Ectodermal cell (in vitro differentiated cells): ENCODE measurements around the gene LRRC26.
"Not testable (repeated sequence)": the region's sequence is repeated elsewhere in the genome, so short reads cannot be mapped to it uniquely, and the experiment has no call there.

Source experiments
- H3K27ac ChIP-seq: 2 replicates; pipeline ENCODE4 v1.7.0; 2013; ENCODE audit warnings: mild to moderate bottlenecking, low read depth, low read length; ENCODE audit not compliant: insufficient read depth, poor library complexity, severe bottlenecking
- H3K27me3 ChIP-seq: 2 replicates; pipeline ENCODE4 v1.7.0; 2013; ENCODE audit warnings: mild to moderate bottlenecking, low read length; ENCODE audit not compliant: insufficient read depth, control insufficient read depth, poor library complexity, severe bottlenecking
- H3K36me3 ChIP-seq: one replicate; pipeline ENCODE4 v1.7.0; 2013; ENCODE audit warnings: low read length; ENCODE audit not compliant: control insufficient read depth, insufficient read depth
- H3K4me1 ChIP-seq: one replicate; pipeline ENCODE4 v1.7.0; 2013; ENCODE audit warnings: low read length; ENCODE audit not compliant: control insufficient read depth, insufficient read depth
- H3K4me3 ChIP-seq: 2 replicates; pipeline ENCODE4 v1.7.0; 2013; ENCODE audit warnings: low read depth, low read length, control low read depth; ENCODE audit not compliant: insufficient read depth
- H3K9me3 ChIP-seq: 2 replicates; pipeline ENCODE4 v1.7.0; 2013; ENCODE audit warnings: mild to moderate bottlenecking, low read length, moderate library complexity; ENCODE audit not compliant: control insufficient read depth
- WGBS, 2 experiments: methylation state at CpG; one replicate each; pipeline ENCODE4 v1.1.7; 2013; ENCODE audit warnings: missing lambda C conversion rate in 2 of 2; 5-methylcytosine and 5-hydroxymethylcytosine counted together

Gene LRRC26

GRCh38 chr9:137129456-137130175 lies 40.2 kb downstream of the LRRC26 start:
- no peaks in the 10 kb centered on the region for H3K9me3 ChIP-seq
- H3K27me3 ChIP-seq, result peaks cover 44% of the 10 kb centered on the region
- H3K4me1 ChIP-seq, result peaks cover 8% of the 10 kb centered on the region
- WGBS, 2 experiments, result 0% methylated on average over 86 of the region's 86 CpGs
- H3K4me3 ChIP-seq, result peak overlapping the region; percentile 91
- H3K27ac ChIP-seq, result no peak overlapping the region
- H3K36me3 ChIP-seq, result no peaks in the 10 kb centered on the region

DNA sequence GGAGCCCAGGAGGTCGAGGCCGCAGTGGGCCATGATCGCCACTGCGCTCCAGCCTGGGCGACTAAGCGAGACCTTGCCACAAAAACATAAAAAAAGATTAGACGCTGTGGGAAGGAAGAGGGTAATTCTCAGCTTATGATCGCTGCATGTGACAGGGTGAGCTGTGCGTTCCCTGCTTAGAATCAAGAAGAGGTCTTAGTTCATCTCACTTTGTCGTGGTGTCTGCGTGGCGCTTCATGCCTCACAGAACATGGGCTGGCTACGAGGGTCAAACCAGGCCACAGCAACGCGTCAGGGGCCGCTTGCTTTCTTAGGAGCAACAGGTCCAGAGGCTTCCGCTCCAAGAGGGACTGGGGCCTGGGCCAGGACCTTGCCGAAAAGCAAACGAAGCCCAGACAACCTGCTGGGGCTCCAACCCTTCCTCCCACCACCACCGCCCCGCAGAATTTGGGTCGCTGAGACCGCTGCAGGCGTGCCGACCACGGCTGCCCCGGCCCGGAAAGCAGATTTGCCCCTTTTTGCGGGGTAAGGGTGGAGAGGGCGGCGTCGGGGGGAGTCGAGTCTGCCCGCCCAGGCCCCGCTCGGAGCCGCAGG lies 40.9 kb downstream of the LRRC26 start:
- peak overlapping the region; percentile 91 for H3K4me3 ChIP-seq
- H3K36me3 ChIP-seq, result no peaks in the 10 kb centered on the region
- H3K4me1 ChIP-seq, result peaks cover 8% of the 10 kb centered on the region
- WGBS, 2 experiments, result 24 to 25% methylated on average over 37 of the region's 37 CpGs
- H3K9me3 ChIP-seq, result no peaks in the 10 kb centered on the region
- H3K27me3 ChIP-seq, result peaks cover 37% of the 10 kb centered on the region
- H3K27ac ChIP-seq, result no peak overlapping the region

DNA sequence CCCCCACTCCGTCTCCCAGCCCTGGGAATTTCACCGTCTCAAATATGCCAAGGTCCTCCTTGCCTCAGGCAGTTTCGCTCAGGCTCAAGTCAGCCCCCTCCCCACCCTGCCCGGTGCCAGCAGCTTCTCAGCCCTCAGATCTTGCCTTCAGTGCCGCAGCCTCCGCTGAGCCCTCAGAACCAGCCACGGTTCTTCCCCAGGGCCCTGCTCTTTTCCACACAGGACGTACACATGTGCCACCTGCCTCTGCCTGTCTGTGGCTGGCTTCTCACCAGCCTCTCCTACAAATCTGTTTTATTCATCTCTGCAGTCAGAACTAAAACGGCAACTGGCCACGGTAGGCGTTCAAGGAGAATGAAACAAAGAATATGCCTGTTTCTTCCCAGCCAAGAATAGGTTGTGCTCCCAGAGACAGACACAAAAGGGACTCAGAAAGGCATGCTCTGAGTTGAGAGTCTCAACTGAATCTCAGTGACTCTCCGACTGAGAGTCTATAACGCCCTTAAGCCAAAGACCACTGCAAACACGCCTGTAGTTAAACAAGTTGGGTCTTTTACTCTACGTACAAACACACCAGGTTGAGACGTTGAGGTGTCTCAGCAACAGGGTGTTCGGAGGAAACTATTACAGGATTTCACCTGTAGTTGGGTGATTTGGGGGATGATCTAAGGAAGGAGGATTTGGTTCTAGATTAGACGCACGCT lies 41.5 kb downstream of the LRRC26 start:
- Histone ChIP-seq H3K4me1 (peaks cover 8% of the 10 kb centered on the region), H3K36me3 (no peaks in the 10 kb centered on the region), H3K27ac (no peak overlapping the region), H3K4me3 (peak overlapping the region; percentile 91), H3K27me3 (peaks cover 32% of the 10 kb centered on the region), H3K9me3 (no peaks in the 10 kb centered on the region)
- WGBS, 2 experiments, result 86% methylated on average over 19 of the region's 19 CpGs

DNA sequence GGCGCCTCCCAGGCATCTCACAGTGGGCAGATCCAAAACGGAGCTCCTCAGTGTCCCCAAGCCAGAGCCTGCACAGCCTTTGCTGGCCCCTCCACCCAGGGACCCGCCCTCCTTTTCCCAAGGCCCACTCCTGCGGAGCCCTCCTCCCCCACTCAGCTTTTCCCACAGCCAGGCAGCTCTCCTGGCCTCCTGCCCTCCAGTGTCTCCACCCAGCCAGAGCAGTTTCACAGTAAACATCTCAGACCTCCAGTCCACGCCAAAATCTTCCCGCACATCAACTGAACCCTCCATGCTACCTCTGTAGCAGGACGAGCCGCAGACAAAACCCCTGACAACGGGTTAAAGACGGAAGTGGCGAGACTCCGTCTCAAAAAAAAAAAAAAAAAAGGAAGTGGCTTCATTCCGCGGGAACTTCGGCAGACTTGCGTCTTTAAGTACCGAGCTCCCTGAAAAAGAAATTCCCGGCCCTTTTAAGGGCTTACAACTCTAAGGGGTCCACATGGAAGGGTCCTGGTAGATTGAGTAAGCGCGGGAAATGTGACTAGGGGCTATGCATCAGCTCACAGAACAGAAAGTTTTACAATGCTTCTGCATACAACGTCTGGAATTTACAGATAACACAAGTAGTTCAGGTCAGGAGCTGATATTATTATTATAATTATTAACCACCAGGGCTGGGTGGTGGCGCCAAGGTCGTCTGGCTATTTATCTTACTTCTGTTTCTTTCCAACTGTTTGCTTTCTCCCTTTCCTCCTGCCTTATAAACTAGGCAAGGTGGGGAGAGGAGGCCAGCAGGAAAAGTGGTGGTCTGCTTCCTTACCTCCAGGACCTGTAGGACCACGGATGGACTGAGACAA lies 42.3 kb downstream of the LRRC26 start:
- peaks cover 27% of the 10 kb centered on the region for H3K27me3 ChIP-seq
- H3K4me1 ChIP-seq, result peaks cover 8% of the 10 kb centered on the region
- no peak overlapping the region for H3K4me3 ChIP-seq
- no peaks in the 10 kb centered on the region for H3K9me3 ChIP-seq
- no peak overlapping the region for H3K27ac ChIP-seq
- no peaks in the 10 kb centered on the region for H3K36me3 ChIP-seq
- 84 to 88% methylated on average over 24 of the region's 24 CpGs for WGBS, 2 experiments

DNA sequence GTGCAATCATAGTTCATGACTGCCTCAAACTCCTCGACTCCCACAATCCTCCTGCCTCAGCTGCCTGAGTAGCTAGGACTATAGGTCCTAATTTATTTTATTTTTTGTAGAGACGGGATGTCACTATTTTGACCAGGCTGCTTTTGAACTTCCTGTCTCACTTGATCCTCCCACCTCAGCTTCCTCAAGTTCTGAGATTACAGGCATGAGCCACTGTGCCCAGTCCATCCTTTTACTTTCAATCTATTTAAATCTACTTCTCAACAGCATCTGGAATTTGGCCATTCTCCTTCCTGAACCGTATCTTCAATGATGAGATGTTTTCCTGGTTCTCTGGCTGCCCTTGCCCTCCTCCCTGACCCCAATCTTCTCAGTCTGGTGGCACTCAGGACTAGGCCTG lies 43.1 kb downstream of the LRRC26 start:
- H3K4me1 ChIP-seq, result peaks cover 8% of the 10 kb centered on the region
- WGBS, 2 experiments, result 95 to 96% methylated on average over 3 of the region's 3 CpGs
- H3K9me3 ChIP-seq, result no peaks in the 10 kb centered on the region
- no peak overlapping the region for H3K4me3 ChIP-seq
- no peak overlapping the region for H3K27ac ChIP-seq
- H3K36me3 ChIP-seq, result no peaks in the 10 kb centered on the region
- H3K27me3 ChIP-seq, result peaks cover 19% of the 10 kb centered on the region

DNA sequence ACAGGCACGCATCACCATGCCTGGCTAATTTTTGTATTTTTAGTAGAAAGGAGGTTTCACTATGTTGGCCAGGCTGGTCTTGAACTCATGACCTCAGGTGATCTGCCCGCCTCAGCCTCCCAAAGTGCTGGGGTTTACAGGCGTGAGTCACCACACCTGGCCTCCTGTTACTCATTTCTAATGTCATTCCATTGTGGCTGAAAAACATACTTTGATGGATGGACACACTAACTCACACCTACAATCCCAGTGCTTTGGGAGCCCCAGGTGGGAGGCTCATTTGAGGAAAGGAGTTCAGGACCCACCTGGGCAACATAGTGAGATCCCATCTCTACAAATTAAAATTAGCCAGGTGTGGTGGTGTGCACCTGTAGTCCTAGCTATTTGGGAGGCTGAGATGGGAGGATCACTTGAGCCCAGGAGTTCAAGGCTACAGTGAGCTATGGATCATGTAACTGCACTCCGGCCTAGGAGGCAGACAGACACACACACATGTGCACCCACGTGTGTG lies 45.8 kb downstream of the LRRC26 start:
- H3K4me3 ChIP-seq, H3K36me3 ChIP-seq, H3K27me3 ChIP-seq, H3K27ac ChIP-seq, H3K9me3 ChIP-seq, H3K4me1 ChIP-seq: not testable (repeated sequence)
- WGBS, 2 experiments, result 93% methylated on average over 5 of the region's 5 CpGs

GRCh38 chr9:137123468-137123837 lies 46.4 kb downstream of the LRRC26 start:
- Histone ChIP-seq H3K27me3 (no peaks in the 10 kb centered on the region), H3K9me3 (no peaks in the 10 kb centered on the region), H3K4me3 (no peak overlapping the region), H3K36me3 (no peaks in the 10 kb centered on the region), H3K4me1 (peaks cover 3% of the 10 kb centered on the region), H3K27ac (no peak overlapping the region)
- 94% methylated on average over 5 of the region's 5 CpGs for WGBS, 2 experiments

DNA sequence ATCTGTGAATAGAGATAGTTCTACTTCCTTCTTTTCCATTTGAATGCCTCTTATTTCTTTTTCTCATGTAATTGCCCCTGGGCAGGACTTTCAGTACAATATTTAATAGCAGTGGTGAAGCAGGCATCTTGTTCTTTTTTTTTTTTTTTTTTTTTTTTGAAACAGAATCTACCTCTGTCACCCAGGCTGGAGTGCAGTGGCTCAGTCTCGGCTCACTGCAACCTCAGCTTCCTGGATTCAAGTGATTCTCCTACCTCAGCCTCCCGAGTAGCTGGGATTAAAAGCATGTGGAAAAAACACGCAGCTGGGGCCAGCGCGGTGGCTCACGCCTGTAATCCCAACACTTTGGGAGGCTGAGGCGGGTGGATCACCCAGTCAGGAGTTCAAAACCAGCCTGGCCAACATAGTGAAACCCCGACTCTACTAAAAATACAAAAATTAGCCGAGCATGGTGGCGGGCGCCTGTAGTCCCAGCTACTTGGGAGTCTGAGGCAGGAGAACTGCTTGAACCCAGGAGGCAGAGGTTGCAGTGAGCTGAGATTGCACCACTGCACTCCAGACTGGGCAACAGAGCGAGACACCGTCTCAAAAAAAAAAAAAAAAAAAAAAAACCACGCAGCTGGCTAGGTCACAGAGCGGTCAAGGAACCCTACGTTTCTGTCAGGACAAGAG lies 46.9 kb downstream of the LRRC26 start:
- not testable (repeated sequence) for H3K27ac ChIP-seq, H3K9me3 ChIP-seq, H3K4me1 ChIP-seq, H3K27me3 ChIP-seq, H3K36me3 ChIP-seq, H3K4me3 ChIP-seq
- 88 to 92% methylated on average over 16 of the region's 16 CpGs for WGBS, 2 experiments

DNA sequence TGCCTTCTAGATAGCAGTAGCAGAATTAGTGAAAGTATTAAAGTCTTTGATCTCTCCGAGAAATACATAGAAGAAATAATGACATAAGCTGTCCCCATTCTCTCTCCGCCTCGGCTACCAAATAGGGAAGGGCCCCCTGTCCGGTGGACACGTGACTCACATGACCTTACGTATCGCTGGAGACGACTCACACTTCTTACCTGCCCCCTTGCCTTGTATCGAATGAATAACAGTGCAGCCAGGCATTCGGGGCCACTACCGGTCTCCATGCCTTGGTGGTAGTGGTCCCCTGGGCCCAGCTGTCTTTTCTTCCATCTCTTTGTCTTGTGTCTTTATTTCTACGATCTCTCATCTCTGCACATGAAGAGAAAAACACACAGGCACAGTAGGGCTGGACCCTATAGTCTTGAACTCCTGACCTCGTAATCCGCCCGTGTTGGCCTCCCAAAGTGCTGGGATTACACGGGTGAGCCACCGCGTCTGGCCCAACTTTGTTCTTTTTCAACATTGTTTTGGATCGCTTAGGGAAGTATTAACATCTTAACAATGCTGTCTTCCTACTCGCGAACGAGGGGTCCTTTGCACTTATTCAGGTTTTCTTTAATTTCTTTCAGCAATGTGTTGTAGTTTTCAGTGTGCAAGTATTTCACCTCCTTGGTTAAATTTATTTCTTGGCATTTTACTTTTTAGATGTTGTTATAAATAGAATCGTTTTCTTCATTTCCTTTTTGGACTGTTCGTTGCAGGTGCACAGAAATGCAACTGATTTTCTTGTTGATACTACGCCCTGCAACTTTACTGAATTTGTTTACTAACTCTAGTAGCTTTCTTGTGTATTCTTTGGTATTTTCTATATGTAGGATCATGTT lies 47.7 kb downstream of the LRRC26 start:
- not testable (repeated sequence) for H3K4me1 ChIP-seq, H3K27me3 ChIP-seq, H3K9me3 ChIP-seq, H3K4me3 ChIP-seq, H3K36me3 ChIP-seq, H3K27ac ChIP-seq
- WGBS, 2 experiments, result 85 to 87% methylated on average over 21 to 24 of the region's 25 CpGs
